ENCODE measurements around the gene ZFP36.

DNA sequence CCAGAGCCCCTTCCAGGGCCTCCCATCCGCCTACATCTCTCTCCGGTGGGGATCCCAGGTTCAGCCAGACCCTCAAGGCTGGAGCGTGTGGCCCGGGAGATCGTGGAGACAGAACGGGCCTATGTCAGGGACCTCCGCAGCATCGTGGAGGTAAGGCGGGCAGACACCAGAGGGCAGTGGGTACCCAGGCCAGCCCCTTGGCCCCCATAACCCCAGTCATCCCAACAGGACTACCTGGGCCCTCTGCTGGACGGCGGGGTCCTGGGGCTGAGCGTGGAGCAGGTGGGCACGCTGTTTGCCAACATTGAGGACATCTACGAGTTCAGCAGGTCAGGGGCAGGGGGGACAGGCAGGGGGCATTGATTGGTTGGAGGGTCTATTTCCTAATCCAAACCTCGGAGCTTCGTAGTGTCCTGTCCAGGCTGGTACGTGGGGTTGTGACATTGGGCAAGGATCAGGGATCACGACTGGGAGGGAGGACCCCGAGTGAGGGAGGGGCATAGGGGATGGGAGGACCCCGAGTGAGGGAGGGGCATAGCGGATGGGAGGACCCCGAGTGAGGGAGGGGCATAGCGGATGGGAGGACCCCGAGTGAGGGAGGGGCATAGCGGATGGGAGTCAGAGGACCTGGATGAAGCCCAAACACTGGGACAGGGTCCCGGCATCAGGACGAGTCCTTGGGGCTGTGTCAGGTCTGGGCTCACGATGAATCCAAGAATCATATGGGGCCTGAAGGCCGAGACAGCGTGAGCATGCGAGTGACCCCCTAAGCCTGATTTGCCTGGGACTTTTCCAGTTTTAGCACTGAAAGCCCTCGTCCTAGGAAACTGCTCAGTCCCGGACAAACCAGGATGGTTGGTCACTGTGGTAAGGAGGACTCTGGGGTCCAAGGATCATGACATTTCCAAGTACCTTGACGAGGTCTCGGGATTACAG lies 8.7 kb downstream of the ZFP36 start:
- TF ChIP-seq CTCF (IDR thresholded peaks at IDR 0.05) (no peak), POLR2A (IDR thresholded peaks at IDR 0.05) (no peak)
